Hindlimb muscle (tissue), 1 donor: ENCODE data around the gene CAMTA1. TPM values are rescaled to one million over a fixed set of nuclear protein-coding genes. Genes with fewer than 3 reads are reported as not detected.

Experiments
- DNase-seq: peaks from one replicate; pipeline ENCODE4 v3.0.0-alpha.2; 2013
- polyA plus RNA-seq: library from polyadenylated mRNA; unstranded; fragments of 120-200 nt; gene quantifications from one replicate; pipeline ENCODE4 v1.2.1, GENCODE V29; 2013; ENCODE audit not compliant: insufficient read length

Gene CAMTA1
- polyA plus RNA-seq, 1 donor = 39.5 TPM

DNA sequence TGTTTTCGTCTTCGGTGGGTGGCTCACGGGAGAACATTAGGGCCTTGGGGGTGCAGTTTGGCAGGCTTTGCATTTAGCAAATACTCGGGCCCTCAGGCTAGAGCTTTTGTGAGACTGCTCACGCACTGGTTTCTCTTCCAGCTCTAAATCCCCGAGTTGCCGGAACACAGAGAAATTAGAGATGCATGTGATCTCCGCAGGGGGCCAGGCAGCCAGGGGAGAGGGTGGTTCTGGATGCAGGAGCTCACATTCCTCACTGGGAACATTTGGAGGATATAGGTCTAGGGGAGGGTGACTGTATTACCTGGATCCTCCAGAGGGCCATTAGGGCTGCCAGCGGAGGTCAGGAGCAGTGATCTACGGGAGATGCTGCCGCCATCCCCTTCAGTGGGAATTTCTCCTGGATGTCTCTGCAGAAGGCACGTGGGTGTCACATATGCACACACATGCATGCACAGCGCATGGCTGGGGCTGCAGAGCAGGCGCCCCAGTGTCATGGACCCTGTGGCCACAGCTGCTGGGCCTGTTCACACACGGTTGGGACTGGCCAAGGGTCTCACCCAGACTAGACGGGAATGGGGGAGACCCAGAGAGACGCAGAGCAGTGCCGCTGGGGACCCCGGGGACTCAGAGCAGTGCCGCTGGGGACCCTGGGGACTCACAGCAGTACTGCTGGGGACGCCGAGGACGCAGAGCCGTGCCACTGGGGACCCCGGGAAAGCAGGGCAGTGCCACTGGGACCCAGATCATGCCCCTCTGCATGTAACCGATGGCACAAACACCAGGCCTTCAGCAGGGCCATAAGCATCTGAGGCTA lies 258.7 kb downstream of the CAMTA1 start:
- DNase-seq = no peak

DNA sequence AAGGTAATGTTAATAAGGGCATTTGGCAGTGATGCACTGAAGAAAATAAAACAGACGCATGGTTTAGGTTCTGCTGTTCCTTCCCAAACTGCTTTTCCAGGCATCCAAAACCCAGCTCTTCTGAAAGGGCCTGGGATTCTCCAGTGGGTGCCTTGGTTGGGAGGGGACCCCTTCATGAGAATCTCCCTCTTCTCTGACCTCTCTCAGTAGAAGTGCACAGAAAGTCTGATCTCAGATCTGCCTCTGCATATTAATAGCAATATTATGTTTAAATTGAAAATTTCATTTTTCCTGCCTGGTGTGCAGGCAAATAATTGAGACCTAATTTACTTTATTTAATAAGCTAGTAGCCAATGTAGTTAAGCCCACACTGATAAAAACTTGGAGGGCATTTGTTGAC lies 260.6 kb downstream of the CAMTA1 start:
- no peak for DNase-seq

- no peak for DNase-seq
Observed at GRCh38 chr1:7046314-7046713, 261.1 kb downstream of the CAMTA1 start.

DNA sequence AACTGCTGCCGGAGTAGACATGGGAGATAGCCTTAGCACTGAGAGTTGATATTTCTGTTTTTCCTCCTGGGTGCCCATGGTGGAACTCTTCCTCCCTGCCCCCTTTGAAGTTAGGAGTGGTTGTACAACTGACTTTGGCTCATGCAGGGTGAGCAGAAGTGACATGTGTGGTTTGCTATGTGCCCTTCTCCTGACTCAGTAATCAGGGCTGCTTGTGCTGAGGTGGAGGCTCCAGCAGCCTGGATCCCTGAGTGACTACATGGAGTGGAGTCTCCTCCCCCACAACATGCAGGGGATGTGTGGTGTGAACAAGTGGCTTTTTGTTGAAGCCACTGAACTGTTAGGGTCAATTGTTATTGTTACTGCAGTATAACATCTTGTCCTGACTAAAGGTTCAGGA lies 261.6 kb downstream of the CAMTA1 start:
- no peak for DNase-seq

DNA sequence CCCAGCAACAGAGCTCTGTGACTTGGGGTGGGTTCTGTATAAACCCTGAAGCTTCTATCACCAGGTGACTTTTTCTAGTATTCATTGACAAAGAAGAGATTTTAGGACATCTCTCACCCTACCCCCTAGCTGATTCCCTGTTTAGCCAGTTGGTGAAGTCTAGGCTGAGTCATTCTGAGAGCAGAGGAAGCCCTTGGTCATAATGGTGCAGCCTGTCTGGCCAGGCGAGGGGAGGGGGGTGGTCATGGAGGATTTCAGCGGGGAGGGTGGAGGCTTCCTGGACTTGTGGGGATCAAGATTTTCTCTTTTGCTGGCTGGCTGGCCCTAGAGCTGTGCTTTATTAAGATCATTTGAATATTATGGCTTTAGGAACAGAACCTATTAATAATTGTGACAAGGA lies 262.6 kb downstream of the CAMTA1 start:
- DNase-seq = no peak

DNA sequence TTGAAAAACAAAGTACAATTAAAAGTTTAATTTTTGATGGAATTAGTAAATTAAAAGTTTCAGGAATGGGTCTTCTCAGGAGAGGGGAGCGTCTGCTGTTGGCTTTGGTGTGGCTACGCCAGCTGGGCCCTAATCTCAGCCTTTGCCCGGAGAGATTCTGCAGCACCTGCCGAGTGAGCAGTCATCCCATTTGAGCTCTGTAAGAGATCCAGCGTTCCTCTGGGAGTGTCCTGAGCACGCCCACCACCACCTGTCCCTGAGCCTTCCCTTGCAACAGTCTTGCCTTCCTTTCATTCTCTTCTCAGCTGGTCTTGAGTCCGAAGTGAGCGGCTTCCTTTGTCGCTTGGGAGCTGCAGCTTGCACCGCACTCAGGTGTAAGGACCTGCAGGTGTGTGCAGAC lies 263.1 kb downstream of the CAMTA1 start:
- no peak for DNase-seq

- no peak for DNase-seq
Observed at GRCh38 chr1:7049913-7050625, 264.8 kb downstream of the CAMTA1 start.

DNA sequence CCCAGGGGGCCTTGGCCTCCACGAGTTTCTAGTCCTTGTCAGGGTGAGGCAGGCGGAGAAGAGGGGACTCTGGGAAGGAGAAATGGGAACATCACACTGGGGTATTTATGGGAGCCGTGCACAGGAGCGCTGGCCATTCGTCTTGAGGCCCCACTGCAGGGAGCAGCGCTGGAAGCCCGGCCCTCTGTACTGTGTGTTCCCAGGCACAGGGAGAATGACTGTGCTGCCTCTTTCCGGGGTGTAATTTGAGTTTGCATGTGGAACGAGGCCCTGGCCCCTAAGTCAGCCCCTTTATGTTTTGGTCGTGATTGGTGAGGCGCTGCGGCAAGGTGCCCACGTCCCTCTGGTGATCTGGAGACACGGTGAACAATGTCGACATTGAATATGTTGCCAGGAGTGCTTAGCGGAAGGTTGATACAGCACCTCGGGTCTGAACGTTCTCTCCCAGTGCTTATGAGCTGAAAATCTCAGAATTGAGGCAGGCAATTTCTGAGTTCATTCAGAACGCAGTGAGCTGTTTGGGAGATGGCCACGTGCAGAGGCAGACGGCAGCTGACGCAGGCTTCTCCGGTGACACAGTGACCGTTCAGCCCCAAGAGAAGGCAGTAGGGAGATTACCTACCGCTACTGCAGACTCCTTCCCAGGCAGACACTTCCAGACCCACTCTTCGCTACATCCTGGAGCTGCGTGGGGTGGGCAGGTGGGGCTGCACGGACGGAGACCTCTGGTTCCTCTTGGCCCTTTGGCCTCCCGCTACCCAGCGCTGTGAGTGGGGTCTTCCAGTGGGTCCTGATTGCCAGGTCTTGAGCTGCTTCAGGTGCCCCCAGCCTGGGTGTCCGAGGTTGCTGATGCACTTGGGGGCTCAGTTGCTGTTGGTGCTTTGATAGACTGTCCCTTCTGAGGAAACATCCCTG lies 265.8 kb downstream of the CAMTA1 start:
- DNase-seq = no peak

GRCh38 chr1:7052701-7053100 lies 267.4 kb downstream of the CAMTA1 start:
- no peak for DNase-seq

GRCh38 chr1:7060745-7061144 lies 275.5 kb downstream of the CAMTA1 start:
- peak; percentile 52 for DNase-seq

DNA sequence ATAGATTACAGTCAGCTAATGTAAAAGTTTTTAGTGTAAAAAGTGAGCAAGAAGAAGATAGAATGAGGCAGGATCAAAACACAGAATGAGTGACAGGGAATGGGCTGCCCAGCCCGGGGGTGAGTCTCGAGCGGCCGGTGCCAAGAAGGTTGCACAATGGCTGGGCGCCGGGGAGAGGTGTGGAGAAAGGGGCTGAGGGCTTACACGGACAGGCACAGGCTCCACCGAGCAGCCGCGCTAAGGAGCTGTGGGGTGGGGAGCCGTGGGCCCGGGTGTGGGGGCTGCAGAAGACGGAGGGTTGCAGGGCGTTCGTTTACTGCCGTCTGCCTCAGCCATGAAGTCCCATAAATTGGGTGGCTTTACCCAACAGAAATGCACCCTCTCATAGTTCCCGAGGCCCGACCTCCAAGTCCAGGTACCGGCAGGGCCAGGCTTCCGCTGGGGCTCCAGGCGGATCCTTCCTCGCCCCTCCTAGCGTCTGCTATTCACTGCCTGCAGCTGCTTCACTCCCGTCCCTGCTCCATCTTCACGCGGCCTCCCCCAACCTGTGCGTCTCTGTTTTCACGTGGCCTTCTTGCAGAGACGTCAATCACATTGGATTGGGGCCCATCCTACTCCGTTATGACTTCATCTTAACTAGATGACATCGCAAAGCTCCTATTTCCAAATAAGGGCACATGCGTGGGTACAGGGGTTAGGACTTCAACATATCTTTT lies 277.2 kb downstream of the CAMTA1 start:
- no peak for DNase-seq

DNA sequence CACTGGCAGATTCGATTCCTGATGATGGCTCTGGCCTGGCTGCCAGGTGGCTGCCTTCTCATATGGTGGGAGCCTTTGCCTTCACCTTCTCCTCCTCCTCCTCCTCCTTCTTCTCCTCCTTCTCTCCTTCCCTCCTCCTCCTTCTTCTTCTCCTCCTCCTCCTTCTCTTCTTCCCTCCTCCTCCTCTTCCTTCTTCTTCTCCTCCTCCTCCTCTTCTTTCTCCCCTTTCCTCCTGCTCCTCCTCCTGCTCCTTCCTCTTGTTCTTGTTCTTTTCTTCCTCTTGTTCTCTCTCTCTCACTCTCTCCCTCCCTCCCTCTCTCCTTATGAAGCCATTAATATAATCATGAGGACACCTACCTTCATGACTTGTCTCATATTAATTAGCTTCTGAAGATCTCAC lies 278.7 kb downstream of the CAMTA1 start:
- no peak for DNase-seq

GRCh38 chr1:7068552-7068951 lies 283.3 kb downstream of the CAMTA1 start:
- DNase-seq = no peak

GRCh38 chr1:7069931-7070330 lies 284.7 kb downstream of the CAMTA1 start:
- DNase-seq = no peak

DNA sequence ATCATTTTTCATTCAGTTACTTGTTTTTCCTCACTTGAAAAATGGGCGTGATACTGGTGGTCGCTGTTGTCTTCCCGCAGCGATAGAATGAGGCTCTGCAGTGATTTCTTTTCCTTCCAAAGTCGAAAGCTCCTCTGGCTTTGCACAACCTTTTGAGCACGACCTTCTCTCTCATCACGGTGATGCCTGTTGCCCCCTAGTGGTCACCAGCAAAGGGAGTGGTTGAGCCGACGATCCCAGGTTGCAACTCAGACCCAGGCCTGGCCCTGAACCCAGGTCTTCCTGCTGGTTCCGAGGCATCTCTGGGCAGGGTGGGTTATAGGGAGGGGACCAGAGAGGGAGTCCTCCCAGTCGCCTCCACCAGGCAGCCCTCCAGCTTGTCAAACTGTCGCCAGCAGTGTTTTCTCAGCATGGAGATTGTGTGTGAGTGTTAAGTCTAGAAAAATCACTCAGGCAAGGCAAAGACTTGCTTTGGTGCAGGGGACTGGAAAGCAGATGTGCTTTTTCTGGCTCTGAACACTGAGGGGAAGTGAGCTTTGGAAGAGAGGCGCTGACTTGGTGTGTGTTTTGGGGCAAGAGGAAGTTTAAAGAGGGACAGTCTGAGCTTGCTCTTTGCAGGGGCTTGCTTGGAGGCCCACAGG lies 285.3 kb downstream of the CAMTA1 start:
- peak; percentile 64 for DNase-seq

GRCh38 chr1:7076117-7076516 lies 290.9 kb downstream of the CAMTA1 start:
- no peak for DNase-seq

GRCh38 chr1:7076572-7076971 lies 291.3 kb downstream of the CAMTA1 start:
- no peak for DNase-seq

DNA sequence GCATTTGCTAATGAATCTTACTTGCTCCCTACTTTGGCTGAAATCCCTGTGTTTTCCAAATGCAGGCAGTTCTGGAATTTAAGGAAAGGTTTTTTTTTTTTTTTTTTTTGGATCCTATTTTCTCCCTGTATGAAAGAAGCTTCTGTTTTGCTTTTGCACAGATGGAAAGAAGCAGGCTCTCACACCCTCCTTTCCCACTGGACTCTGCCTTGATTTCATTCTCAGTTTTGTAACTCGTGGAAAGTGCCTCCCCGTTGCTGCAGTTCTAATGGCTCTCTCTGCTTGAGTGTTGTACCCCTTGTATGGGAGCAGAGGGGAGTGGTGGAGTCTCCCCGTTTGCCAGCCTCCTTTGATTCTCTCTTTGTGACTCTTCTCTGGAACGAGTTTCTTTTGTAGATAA lies 291.9 kb downstream of the CAMTA1 start:
- DNase-seq = no peak

DNA sequence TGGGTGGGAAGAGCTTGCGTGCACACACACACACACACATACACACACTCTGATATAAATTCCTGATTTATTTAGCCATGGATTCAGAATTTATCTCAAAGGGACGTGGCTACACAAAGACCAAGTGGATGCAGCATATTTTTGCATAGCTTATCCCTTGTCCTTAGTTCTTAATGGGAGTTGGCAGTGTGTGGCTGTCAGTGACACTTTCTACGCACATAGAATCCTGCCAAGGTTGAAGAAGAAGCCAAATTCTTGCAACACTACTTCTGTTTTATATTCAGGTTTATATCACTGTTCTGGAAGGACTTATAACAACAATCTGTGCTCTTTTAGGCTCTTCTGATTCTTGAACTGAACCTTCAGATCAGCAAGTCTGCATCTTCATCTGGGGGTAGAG lies 292.7 kb downstream of the CAMTA1 start:
- DNase-seq = no peak

GRCh38 chr1:7079637-7080036 lies 294.4 kb downstream of the CAMTA1 start:
- no peak for DNase-seq

GRCh38 chr1:7084232-7084894 lies 299.1 kb downstream of the CAMTA1 start:
- DNase-seq = no peak
